HG03103 (cell line): ENCODE measurements around the gene TMEM101.
"Not testable (repeated sequence)": the region's sequence is repeated elsewhere in the genome, so short reads cannot be mapped to it uniquely, and the experiment has no call there.

ENCODE experiments used
- ATAC-seq: cut with Tn5 transposase; IDR thresholded peaks from one replicate; pipeline ENCODE4 v1.9.1; 2021; ENCODE audit warnings: low read depth; ENCODE audit not compliant: unreplicated experiment

The TMEM101 gene

GRCh38 chr17:43976963-43977837 is 37.6 kb downstream of the TMEM101 start:
- no peak for ATAC-seq

GRCh38 chr17:43975898-43976297 is 38.9 kb downstream of the TMEM101 start:
- ATAC-seq: no peak

- ATAC-seq: no peak
These were observed 40.1 kb downstream of the TMEM101 start for GRCh38 chr17:43974382-43975266.

GRCh38 chr17:43972444-43973212 is 42.1 kb downstream of the TMEM101 start:
- not testable (repeated sequence) for ATAC-seq

GRCh38 chr17:43971436-43971835 is 43.3 kb downstream of the TMEM101 start:
- ATAC-seq: not testable (repeated sequence)

GRCh38 chr17:43970366-43970765 is 44.4 kb downstream of the TMEM101 start:
- ATAC-seq: no peak

- no peak for ATAC-seq
These were observed 47.4 kb downstream of the TMEM101 start for GRCh38 chr17:43967251-43967875.

- no peak for ATAC-seq
These were observed 48.5 kb downstream of the TMEM101 start for GRCh38 chr17:43966276-43966675.

GRCh38 chr17:43962479-43962878 is 52.3 kb downstream of the TMEM101 start:
- no peak for ATAC-seq

GRCh38 chr17:43961954-43962353 is 52.8 kb downstream of the TMEM101 start:
- ATAC-seq: no peak

- ATAC-seq: not testable (repeated sequence)
These were observed 53.5 kb downstream of the TMEM101 start for GRCh38 chr17:43961292-43961691.
